K562 (cell line): ENCODE results near the gene COPS6. TPM values are rescaled to one million over a fixed set of nuclear protein-coding genes. Genes with fewer than 3 reads are reported as not detected.

Source experiments
- ARID1B ChIP-seq: fragments of 450-650 bp; IDR thresholded peaks from 2 replicates; pipeline ENCODE4 v1.6.1; 2016; ENCODE audit warnings: antibody characterized with exemption, mild to moderate bottlenecking, inconsistent platforms
- ATF6 ChIP-seq: sonication (generic); formaldehyde crosslinking; IDR thresholded peaks from 2 replicates; pipeline ENCODE4 v1.4.0; 2020; ENCODE audit warnings: mild to moderate bottlenecking, missing genetic modification reagents
- BCLAF1 ChIP-seq, 2 experiments: fragments of 450-650 bp in 1 of 2; IDR thresholded peaks; 2 replicates each; pipeline ENCODE4 v1.6.1; 2011 to 2017; ENCODE audit warnings: low read depth in 2 of 2, antibody characterized with exemption in 1 of 2, borderline replicate concordance in 1 of 2, low read length in 1 of 2, mild to moderate bottlenecking in 1 of 2, mixed read lengths in 1 of 2; ENCODE audit not compliant: control insufficient read depth in 1 of 2
- ETS2 ChIP-seq: IDR thresholded peaks from 2 replicates; pipeline ENCODE4 v1.6.1; 2016; ENCODE audit warnings: borderline replicate concordance, missing genetic modification characterization, mild to moderate bottlenecking, moderate library complexity, missing compliant biosample characterization; ENCODE audit not compliant: poor library complexity, severe bottlenecking
- HNRNPK ChIP-seq: fragments of 200-400 bp; formaldehyde crosslinking; IDR thresholded peaks from one replicate; pipeline ENCODE4 v1.6.1; 2018; ENCODE audit warnings: mild to moderate bottlenecking, low read depth, low read length; ENCODE audit not compliant: poor library complexity, severe bottlenecking
- MAFF ChIP-seq: IDR thresholded peaks from 2 replicates; pipeline ENCODE4 v1.6.1; 2012; ENCODE audit warnings: low read length, improper control_type of control experiment
- MYC ChIP-seq, 2 experiments: fragments of 250-450 bp in 1 of 2; sonication (Bioruptor Pico) in 1 of 2; IDR thresholded peaks; 2 replicates each; pipeline versions ENCODE4 v1.5.1 to v1.6.1; 2012 to 2021; ENCODE audit warnings: low read depth in 2 of 2, borderline replicate concordance in 1 of 2, improper control_type of control experiment in 1 of 2, low read length in 1 of 2, mild to moderate bottlenecking in 1 of 2, moderate library complexity in 1 of 2
- POLR2H ChIP-seq: IDR thresholded peaks from 2 replicates; pipeline ENCODE4 v1.6.1; 2016; ENCODE audit warnings: missing genetic modification characterization, low read depth, mild to moderate bottlenecking, control low read depth, missing compliant biosample characterization, moderate library complexity
- SMAD1 ChIP-seq: fragments of 150-350 bp; IDR thresholded peaks from 2 replicates; pipeline ENCODE4 v1.6.1; 2014; ENCODE audit warnings: low read length, low read depth; ENCODE audit not compliant: partially characterized antibody
- TOE1 ChIP-seq, 2 experiments: fragments of 450-650 bp in 1 of 2; sonication (generic) in 1 of 2; formaldehyde crosslinking in 1 of 2; IDR thresholded peaks; 2 replicates each; pipeline versions ENCODE4 v1.7.1 to v1.8.0; 2016 to 2022; ENCODE audit warnings: borderline replicate concordance in 2 of 2, mild to moderate bottlenecking in 2 of 2, antibody characterized with exemption in 1 of 2, inconsistent platforms in 1 of 2, low read depth in 1 of 2, missing genetic modification reagents in 1 of 2, moderate library complexity in 1 of 2
- ZC3H8 ChIP-seq: fragments of 450-650 bp; IDR thresholded peaks from 2 replicates; pipeline ENCODE4 v1.6.1; 2017
- ZNF75A ChIP-seq: fragments of 450-650 bp; formaldehyde crosslinking; IDR thresholded peaks from 2 replicates; pipeline ENCODE4 v1.4.0; 2020; ENCODE audit warnings: mild to moderate bottlenecking
- polyA plus RNA-seq, 8 experiments: library from polyadenylated mRNA; depleted of rRNA in 4 of 8; stranded (reverse) in 5 of 8; unstranded in 3 of 8; fragments of >200 nt; fragmentation: Nextera tagmentation in 2 of 8; fragmentation: Illumina TruSeq in 1 of 8; extraction: Ambion mirVana in 2 of 8; extraction: Trizol in 1 of 8; gene quantifications; 2 replicates each; pipeline versions ENCODE4 v1.2.1 to v1.2.3, GENCODE V29; 2011 to 2014; ENCODE audit warnings: inconsistent platforms in 1 of 8, missing spikeins in 1 of 8
- total RNA-seq, 7 experiments: library from RNA; depleted of rRNA in 6 of 7; stranded (reverse); fragments of >200 nt in 6 of 7; fragmentation: Illumina TruSeq in 2 of 7; extraction: Trizol in 2 of 7; gene quantifications; 2 replicates each; pipeline versions ENCODE4 v1.2.1 to v1.2.3, GENCODE V29; 2011 to 2021; ENCODE audit warnings: low replicate concordance in 1 of 7

The COPS6 gene
- total and polyA plus RNA-seq, 9 of the 15 experiments (the other 6 are each of a cell fraction or from before 2014, with no cell fraction given), result 63.0 to 331 (median 168) TPM

DNA sequence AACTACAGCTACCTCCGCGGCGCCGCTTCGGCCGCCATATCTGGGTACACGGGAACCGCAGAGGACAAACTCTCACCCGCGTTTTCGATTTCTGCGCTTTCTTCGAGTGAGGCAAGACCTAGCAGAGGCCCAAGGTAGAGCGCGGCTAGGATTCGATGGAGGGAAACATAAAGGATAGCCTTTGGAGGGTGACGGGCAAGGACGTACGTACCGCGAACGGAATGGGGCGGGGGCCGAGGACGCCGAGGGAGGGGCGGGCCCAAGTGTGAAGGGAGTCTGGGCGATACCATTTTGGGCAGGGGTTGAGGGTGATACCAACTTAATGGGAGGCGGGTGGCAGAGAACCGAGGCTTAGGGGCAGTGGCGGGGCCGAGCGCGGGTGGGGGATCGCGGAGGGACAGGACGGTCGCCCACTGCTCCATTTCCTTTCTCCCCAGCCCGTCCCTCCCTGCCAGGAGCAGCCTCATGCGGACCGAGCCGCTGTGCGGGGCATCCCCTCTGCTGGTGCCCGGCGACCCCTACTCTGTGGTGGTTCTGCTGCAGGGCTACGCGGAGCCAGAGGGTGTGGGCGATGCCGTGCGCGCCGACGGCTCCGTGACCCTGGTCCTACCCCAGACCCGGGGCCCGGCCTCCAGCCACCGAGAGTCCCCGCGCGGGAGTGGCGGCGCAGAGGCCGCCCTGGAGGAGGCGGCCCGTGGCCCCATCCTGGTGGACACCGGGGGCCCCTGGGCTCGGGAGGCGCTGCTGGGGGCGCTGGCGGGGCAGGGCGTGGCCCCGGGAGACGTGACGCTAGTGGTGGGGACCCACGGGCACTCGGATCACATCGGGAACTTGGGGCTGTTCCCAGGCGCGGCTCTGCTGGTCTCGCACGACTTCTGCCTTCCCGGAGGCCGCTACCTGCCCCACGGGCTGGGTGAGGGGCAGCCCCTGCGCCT, 38.4 kb downstream of the COPS6 start, which contains the start of gene MBLAC1 (continued):
- TF ChIP-seq BCLAF1 (IDR thresholded peaks at IDR 0.05; ENCODE audit: borderline replicate concordance in 1 of 2, control insufficient read depth in 1 of 2, low read depth in 2 of 2, low read length in 1 of 2) (peak in 1 of 2 experiments; percentile 91; a peak in 2 of 4 replicates), ZC3H8 (no peak), ETS2 (tag) (no peak), ZNF75A (no peak), SMAD1 (no peak), MYC (IDR thresholded peaks at IDR 0.05; ENCODE audit: low read depth, low read length) (peak; percentile 80; the same call in 1 of the 2 replicates), MYC (CRISPR knock-in tag; IDR thresholded peaks at IDR 0.05; ENCODE audit: borderline replicate concordance, low read depth) (no peak), ATF6 (peak; percentile 93), ARID1B (peak; percentile 53), HNRNPK (no peak), TOE1 (IDR thresholded peaks at IDR 0.05; ENCODE audit: borderline replicate concordance) (peak; percentile 84), TOE1 (CRISPR knock-in tag; IDR thresholded peaks at IDR 0.05; ENCODE audit: borderline replicate concordance, low read depth) (no peak), POLR2H (tag) (no peak), MAFF (peak; percentile 38; the same call in 1 of the 2 replicates)
